ENCODE measurements around the gene CENPO.

The CENPO gene

GRCh38 chr2:24839729-24840128, 46.5 kb downstream of the CENPO start:
- DNase-seq (ENCODE audit: low spot score): no peak

- DNase-seq (ENCODE audit: low spot score): no peak
These were observed 47.1 kb downstream of the CENPO start for GRCh38 chr2:24840164-24840869.

GRCh38 chr2:24840962-24841945, 48.0 kb downstream of the CENPO start:
- no peak for DNase-seq (ENCODE audit: low spot score)

DNA sequence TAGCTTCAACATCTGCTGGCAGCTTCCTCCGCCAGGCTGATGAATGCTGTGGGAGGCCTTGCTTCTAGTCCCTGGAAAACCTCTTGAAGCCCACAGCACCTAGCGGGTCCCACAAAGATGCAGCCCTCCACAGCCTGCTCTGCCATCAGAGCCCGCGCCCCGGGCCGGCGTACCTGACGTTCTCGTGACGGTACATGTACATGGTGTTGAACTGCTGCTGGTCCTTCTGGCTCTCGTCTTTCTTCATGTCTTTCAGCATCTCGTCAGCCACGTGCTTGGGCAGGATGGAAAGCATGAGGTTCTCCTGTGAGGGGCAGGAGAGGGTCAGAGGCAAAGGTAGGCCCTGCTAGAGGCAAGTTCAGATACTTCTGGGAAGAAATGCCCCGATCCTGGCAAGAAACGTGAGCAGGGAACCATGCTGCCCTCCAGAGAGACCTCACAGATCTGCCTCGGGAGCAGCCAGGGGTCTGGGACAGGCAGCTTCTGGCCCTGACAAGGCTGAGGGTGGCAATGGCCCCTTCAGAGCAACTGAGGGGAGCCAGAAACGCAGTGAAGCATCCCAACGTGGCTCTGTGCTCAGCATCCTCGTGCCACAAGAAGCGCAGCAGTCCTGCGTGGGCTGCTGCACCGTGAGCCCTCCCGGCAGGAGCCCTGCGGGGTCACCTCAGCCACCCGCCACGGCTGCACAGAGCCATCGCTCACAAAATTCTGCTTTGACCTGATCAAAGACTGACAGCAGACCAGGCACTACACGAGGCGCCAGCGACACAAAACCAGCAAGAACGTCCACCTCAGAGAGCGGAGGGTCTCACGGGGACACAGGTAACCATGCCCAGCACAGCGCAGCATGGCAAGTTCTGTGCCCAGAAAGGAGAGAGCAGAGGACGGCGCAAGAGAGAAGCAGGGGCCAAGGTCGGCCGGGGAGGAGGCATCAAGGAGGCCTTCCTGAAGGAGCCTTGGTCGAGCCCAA, 49.1 kb downstream of the CENPO start:
- DNase-seq (ENCODE audit: low spot score): no peak

GRCh38 chr2:24843330-24843860, 50.2 kb downstream of the CENPO start:
- DNase-seq (ENCODE audit: low spot score): no peak

- DNase-seq (ENCODE audit: low spot score): no peak
These were observed 50.9 kb downstream of the CENPO start for GRCh38 chr2:24844023-24844685.

- no peak for DNase-seq (ENCODE audit: low spot score)
These were observed 52.5 kb downstream of the CENPO start for GRCh38 chr2:24845691-24846090.

- no peak for DNase-seq (ENCODE audit: low spot score)
These were observed 57.7 kb downstream of the CENPO start for GRCh38 chr2:24850944-24851343.

GRCh38 chr2:24852026-24852425, 58.8 kb downstream of the CENPO start:
- no peak for DNase-seq (ENCODE audit: low spot score)

DNA sequence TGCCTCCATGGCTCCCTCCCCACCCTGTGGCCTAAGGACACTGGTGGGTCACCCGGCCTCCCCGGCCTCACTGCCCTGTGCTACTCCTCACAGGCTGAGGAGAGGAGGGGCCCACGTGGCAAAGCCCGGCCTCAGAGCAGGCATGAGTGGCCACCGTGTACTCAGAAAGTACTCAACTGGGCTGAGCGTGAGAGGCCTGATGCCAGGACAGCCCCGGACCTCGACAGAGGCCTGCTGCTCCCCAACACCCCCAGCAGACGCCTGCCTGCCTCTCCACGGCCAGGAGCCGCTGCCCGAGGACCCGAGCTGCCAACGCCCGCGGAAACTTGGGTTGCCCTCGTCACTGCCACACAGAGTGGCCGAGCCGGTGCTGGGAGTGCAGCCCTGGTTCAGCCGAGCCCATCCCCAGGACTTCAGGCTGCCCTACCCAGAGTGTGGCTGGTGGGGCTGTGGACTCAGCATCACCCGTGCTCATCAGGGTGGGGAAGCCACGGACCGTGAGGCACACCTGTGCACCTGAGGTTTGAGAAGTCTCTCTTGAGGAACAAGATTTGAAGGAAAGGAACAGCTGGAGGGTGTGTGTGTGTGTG, 59.3 kb downstream of the CENPO start:
- no peak for DNase-seq (ENCODE audit: low spot score)

DNA sequence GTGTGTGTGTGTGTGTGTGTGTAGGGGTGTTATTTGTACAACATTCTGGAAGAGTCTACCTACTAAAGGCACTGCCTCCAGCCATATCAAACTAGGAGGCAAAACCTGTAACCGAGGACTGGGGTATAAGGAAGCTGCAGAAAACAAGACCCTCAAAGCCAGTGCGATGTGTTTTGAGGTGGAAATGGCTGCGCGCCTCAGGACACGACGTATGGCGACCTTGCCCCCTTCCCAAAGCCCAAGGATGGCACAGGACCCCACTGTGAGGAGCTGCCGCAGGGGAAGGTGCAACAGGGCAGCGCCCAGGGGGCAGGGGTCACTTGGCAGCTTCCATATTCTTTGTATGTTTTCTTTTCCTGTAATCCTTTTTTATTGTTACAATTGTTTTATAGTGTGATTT, 59.8 kb downstream of the CENPO start:
- DNase-seq (ENCODE audit: low spot score): no peak

- DNase-seq (ENCODE audit: low spot score): no peak
These were observed 60.8 kb downstream of the CENPO start for GRCh38 chr2:24853996-24854395.

- no peak for DNase-seq (ENCODE audit: low spot score)
These were observed 61.9 kb downstream of the CENPO start for GRCh38 chr2:24855022-24855622.

DNA sequence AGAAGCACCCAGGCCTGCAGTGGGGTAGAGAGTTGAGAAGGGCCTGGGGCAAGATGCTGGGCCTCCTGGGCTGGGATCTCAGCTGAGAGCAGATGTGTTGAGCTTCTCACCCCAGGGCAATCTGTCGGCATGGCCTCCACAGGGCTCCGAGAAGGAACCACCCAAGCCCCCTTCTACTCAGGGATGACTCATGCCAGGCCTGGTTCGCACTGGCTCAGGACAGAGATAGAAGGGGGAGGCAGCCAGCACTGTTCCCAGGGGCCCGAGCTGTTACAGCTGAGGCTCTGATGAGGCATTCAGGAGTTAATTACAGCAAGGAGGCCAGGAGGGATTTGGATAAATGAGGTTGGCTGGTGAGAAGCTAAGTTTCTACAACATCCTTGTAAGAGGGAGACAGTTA, 62.5 kb downstream of the CENPO start:
- no peak for DNase-seq (ENCODE audit: low spot score)

GRCh38 chr2:24856791-24857211, 63.6 kb downstream of the CENPO start:
- DNase-seq (ENCODE audit: low spot score): no peak

DNA sequence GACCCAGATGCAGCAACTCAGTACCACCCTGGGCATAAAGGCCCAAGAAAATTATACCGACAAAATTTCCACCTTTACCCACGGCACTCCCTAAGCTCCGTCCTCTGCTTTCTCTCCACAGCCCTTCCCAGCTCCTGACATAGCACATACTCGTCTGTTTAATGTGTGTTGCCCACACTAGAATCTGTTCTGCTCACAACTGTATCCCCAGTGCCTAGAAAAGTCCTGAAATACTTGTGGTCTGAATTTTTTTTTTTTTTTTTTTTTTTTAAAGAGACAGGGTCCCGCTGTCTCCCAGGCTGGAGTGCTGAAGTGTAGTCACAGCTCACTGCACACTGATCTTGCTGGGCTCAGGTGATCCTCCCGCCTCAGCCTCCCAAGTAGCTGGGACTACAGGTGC, 64.5 kb downstream of the CENPO start:
- DNase-seq (ENCODE audit: low spot score): no peak

DNA sequence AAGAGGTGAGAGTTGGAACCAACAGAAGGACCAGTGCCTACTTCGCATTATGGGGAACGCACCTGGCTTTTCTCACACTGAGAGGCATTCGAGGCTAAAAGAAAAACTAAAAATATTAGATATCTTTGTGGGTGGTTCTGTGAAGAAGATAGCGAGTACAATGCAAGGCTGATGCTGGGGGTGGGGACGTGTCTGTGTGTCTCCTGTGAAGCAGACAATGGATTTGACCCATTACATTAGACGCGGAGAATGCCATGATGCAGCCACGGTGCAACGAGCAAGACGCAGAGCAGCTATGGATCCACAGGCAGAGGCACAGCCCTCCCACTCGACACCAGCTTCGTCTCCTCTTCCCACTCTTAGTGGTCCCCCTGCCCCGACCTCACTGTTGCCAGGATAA, 65.8 kb downstream of the CENPO start:
- no peak for DNase-seq (ENCODE audit: low spot score)

DNA sequence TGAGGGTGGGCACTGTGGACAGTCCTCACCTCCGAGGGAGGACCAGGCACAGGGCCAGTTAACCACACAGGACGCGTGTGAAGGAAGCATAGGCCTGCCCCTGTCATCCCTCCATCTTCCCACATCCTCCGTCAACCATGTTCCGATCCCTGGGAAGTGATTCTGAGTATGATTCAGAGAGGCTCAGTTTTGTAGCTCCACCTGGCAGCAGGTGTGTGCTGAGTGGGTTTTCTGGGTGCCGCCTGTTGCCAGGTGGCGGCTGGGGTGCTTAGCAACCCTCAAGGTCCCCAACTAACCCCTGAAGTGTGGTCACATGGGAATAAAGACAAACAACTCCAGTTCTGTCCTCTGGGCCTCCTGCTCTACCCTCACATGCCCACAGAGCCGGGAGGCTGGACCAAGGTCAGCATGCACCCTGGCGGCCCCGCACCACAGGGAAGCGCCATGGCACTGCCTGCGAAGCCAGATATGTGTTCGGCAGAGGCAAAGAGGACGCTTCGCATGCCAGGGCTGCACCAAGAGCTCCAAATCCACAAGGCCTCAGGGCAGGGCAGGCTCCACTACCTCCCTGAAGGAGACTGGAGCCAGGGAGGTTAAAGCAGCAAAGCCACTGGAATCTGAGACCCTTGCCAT, 66.9 kb downstream of the CENPO start:
- DNase-seq (ENCODE audit: low spot score): no peak

- DNase-seq (ENCODE audit: low spot score): no peak
These were observed 67.4 kb downstream of the CENPO start for GRCh38 chr2:24860631-24861030.

DNA sequence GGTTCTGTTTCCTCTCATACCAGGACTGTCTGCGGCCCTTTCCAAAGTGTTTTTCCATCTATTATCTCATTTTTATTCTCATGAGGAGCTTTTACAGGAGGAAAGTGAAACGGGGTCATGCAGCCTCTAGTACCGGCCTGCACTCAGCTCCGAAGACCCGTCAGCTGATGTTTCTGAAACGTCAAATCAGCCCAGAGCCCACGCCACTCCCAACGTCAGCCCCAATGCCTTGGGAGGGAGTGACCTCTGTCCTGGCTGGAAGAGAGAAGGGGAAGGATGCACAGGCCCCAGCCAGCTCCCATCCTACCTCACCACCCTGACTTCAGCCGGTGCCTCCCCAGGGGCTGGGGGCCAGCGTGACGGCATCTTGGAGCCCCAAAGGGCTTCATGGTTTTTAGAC, 68.3 kb downstream of the CENPO start:
- DNase-seq (ENCODE audit: low spot score): no peak

Data from HuH-7 (cell line).